SIG-M5 (cell line): ENCODE measurements around the gene MTCL3.

ENCODE experiments used
- DNase-seq: peaks from one replicate; lab custom pipeline; 2025; lab: John Stamatoyannopoulos, UW

The MTCL3 gene

GRCh38 chr6:127423921-127424320, 95.2 kb downstream of the MTCL3 start:
- DNase-seq, result no peak
